Stimulated activated CD4-positive, alpha-beta T cell treated with anti-CD3 and anti-CD28 coated beads, Interleukin-1b, Interleukin-23, amount 100 ng/mL, for 1 hour (primary cell): ENCODE measurements around the gene KIAA0232.
"Not testable (repeated sequence)": the region's sequence is repeated elsewhere in the genome, so short reads cannot be mapped to it uniquely, and the experiment has no call there.

ENCODE experiments used
- DNase-seq, 2 donors: peaks; one replicate each; pipeline ENCODE4 v3.0.0-alpha.2; 2020; ENCODE audit warnings: low read depth in 2 of 2

Gene KIAA0232

GRCh38 chr4:6804082-6804752 is 21.7 kb downstream of the KIAA0232 start:
- DNase-seq = no peak

DNA sequence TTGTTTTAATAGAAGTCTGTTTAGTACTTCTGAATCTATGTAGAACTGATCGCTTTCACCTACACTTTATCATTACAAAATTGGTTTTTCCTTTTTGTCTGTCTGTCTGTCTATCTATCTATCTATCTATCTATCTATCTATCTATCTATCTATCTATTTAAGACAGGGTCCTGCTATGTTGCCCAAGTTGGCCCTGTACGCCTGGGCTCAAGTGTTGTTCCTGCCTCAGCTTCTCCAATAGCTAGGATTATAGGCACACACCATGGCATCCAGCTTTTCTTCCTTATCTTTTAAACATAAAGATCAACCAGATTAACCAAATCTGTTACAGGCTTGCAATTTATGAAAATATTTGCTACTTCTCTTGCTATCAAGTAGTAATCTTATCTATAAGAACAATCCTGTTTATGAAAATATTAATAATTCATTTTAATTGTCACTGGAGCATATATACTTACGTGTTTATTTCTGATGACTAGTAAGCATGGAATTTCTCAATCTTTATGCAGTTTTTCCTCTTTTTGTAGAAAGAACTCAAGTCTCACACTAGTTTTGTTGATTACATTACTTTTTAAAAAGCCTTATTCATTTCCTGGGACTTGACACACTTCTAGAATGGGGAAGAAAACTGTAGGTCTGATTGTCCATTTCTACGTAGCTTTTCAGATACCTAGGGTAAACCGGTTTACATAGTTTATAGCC is 24.5 kb downstream of the KIAA0232 start:
- no peak for DNase-seq

- no peak for DNase-seq
These were observed 25.7 kb downstream of the KIAA0232 start for GRCh38 chr4:6808259-6808658.

DNA sequence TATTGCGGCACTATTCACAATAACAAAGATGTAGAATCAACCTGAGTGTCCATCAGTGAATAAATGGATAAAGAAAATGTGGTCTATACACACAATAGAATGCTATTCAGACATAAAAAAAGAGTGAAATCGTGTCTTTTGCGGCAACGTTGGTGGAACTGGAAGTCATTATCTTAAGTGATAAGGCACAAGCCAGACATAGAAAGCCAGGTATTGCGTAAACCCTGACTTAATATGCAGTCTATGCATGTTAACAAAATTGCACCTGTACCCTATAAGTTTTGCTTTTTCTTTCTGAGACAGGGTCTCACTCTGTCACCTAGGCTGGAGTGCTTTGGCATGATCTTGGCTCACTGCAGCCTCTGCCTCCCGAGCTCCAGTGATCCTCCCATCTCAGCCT is 28.6 kb downstream of the KIAA0232 start:
- no peak for DNase-seq

GRCh38 chr4:6812766-6813165 is 30.2 kb downstream of the KIAA0232 start:
- no peak for DNase-seq

GRCh38 chr4:6813725-6814124 is 31.2 kb downstream of the KIAA0232 start:
- no peak for DNase-seq

DNA sequence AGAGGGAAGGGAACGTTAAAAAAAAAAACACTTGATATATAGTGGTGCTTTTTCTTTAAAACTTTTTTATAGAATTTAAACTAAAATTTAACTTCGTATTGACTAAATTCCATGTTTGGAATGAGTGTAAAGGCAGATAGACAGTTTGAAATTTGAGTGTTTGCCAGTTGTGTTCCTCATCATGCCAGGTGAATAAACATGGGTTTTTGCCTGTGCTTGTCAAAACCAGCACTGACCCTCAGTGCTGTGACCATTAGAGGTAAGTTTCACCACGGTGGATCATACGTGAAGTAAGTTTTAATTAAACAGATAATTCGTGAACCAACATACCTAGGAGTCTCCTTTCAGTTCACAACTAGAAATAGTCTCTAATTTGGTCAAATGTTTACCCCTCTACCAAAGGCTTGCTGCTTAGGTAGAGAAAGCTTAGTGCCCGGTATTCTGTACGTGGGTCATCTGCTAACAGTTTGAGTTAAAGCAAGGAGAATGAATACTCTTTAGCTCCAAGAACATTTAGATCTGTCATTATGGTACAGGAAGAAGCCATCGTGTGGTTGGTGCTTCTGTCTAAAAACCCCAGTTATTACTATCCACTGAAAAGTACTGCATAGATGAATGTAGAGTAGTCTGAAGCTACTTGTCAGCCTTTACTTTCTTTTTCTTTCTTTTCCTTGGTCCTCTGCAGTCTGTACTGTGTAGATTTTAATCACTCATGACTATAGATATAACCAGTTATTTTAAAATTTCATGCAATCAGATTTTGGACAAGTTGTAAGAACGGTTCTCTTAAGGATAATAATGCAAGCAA is 32.7 kb downstream of the KIAA0232 start:
- no peak for DNase-seq

DNA sequence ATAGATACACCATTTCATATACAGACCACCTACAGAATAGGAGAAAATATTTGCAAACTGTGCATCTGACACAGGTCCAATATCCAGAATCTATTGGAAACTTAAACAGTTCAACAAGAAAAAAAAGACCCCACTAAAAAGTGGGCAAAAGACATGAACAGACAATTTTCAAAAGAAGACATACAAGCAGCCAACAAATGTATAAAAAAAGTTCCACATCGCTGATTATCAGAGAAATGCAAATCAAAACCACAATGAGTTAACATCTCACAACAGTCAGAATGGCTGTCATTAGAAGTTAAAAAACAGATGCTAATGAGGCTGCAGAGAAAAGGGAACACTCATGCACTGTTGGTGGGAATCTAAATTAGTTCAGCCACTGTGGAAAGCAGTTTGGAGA is 36.8 kb downstream of the KIAA0232 start:
- no peak for DNase-seq

DNA sequence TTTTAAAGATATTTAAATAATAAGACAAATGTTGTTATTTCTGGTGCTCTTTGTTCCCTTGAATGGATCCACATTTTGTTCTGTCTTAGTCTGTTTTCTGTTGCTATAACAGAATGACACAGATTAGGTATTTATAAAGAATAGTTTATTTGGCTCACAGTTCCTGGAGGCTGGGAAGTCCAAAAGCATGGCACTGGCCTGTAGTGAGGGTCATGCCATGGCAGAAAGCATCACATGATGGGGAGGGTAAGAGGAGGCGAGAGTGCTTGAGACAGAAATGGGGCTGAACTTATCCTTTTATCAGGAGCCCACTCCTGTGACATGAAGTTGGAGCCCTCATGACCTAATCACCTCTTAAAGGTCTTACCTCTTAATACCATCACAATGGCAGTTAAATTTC is 38.2 kb downstream of the KIAA0232 start:
- no peak for DNase-seq

DNA sequence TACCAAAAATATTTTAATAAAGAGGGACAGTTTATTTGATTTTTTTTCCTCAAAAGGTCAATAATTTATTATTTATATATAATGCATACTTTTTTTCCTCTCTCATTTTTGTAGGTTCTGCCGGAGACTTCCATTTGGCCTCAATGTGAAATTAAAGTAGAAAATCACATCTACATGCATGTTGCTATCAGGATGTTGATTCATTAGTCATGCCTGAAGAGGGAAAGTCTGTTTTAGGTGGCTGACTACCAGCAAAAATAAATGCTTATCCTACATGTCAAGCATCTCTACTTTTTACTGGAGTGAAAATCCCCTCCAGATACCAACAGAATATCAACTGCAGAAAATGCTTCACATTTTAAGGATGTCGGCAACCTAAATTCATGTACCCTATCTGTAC is 41.5 kb downstream of the KIAA0232 start:
- DNase-seq = no peak

- no peak for DNase-seq
These were observed 42.4 kb downstream of the KIAA0232 start for GRCh38 chr4:6824772-6825402.

GRCh38 chr4:6825403-6825802 is 42.9 kb downstream of the KIAA0232 start:
- no peak for DNase-seq

DNA sequence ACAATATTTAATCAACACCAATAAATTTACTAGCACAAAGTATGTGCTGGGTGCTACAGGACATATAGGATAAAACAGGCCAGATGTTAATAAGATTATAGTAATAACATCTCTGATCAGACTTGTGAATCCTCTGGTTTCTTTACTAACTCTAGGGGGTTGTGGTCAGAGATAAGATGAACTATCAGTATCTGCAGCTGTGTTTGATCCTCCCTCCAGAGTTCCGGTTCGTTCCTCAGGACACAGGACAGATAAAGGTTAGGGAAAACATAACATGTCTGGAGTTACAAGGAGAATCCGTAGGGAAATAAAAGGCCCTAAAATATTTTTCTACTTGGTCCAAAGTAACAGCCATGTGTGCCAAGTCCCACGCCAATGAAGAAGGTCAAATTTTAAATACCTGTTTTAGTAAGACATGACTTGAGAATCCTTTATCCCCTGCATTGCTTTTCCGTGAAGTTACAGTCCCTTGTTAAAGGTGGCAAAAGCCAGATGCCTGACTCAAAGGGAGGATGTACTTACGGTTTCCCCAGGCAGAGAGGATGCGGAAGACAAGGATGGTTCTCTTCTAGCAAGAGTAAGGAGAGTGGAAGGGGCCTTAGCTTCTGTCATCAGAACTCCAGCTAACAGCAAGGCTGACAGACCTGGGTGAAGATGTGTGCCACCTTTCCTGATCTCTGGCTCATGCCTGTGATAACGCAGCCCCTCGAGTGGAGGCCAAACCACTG is 44.4 kb downstream of the KIAA0232 start:
- no peak for DNase-seq

- no peak for DNase-seq
These were observed 46.6 kb downstream of the KIAA0232 start for GRCh38 chr4:6829086-6829485.

DNA sequence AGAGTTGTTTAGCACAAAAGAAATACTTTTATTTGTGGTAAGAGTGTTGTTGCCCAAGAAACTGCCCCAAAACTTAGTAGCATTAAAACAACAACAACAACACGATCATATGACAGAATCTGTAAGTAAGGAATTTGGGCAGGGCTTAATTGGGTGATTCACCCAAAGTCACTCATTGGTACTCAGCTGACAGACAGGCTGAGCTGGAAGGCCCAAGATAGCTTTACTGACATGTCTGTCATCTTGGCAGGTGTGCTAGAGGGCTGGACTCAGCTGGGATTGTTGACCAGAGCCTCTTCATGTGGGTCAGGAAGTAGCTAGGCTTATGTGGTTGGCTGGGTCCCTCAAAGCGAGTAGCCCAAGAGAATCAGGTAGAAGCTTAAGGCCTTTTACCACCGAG is 52.3 kb downstream of the KIAA0232 start:
- DNase-seq = no peak

GRCh38 chr4:6835616-6836015 is 53.1 kb downstream of the KIAA0232 start:
- not testable (repeated sequence) for DNase-seq

GRCh38 chr4:6837106-6837505 is 54.6 kb downstream of the KIAA0232 start:
- DNase-seq = not testable (repeated sequence)

- no peak for DNase-seq
These were observed 57.1 kb downstream of the KIAA0232 start for GRCh38 chr4:6839579-6839978.

DNA sequence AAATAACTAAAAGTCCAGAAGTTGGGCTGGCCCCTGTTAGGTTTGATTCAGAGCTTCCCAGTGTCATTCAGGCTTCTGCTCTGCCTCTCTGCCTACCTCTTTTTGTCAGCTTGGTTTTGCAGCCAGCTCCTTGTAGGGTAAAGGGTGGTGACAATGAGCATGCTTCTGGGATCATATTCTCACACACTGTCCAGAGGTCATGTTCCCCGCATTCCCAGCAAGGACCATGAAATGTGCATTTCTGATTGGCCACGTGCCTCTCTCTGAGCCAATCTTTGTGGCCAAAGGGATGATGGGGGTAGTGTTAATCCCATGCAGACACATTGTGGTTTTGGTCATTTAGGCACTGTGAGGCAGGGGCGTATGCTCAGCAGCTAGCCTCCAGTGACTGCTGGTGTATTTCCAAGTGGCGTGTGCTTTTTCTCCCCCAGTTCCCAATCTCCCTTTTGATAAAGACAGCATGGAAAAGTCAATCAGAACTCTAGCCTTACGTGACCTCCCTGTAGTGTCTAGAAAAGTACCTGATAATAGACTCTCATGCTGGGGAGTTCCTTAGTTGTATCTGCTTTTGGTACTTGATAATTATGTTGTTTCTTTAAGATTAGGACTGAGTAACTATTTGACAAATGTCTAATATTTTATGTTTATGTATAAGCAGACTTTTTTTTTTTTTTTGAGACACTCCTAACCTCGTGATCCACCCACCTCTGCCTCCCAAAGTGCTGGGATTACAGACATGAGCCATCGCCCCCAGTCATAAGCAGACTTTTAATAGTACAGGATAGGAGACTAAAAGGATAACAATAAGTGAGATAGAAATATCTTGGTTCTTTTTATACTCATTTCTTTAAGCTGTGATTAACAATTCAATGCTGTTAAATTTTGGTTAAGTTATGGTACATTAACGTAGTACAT is 57.8 kb downstream of the KIAA0232 start:
- no peak for DNase-seq

DNA sequence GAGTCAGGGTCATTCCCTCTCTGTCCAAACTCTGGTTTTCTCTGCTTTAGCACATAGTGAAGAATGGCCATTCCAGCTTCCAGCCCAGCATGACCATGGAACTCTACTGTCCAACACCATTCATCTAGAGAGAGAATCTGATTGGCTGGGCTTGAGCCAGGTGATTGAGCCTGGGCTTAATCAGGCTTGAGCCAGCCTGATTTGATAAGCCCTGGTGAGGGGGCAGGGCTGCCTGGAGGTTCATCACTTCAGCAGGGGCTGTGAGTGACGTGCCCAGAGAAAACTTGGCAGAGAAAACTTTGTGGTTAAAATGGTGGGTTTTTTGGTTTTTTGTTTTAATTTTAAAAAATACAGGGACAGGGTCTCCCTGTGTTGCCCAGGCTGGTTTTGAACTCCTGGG is 62.5 kb downstream of the KIAA0232 start:
- DNase-seq = no peak

GRCh38 chr4:6845574-6845973 is 63.0 kb downstream of the KIAA0232 start:
- no peak for DNase-seq
